Raji (cell line): Measurements from ENCODE around the gene SLC25A18.
A peak's percentile ranks its signal among the peaks of the same experiment; 100 is the strongest.

Experiments used
- POLR2A ChIP-seq: IDR thresholded peaks from 2 replicates; pipeline ENCODE4 v1.6.1; 2011; ENCODE audit warnings: low read depth, low read length, control low read depth; ENCODE audit not compliant: insufficient read depth

Gene SLC25A18

GRCh38 chr22:17629173-17629489, 65.8 kb downstream of the SLC25A18 start:
- no peak for TF ChIP-seq POLR2A

- TF ChIP-seq POLR2A, result no peak
These were observed 66.3 kb downstream of the SLC25A18 start for GRCh38 chr22:17629641-17630040.

GRCh38 chr22:17631076-17631565, 67.8 kb downstream of the SLC25A18 start:
- TF ChIP-seq POLR2A, result no peak

- TF ChIP-seq POLR2A, result no peak
These were observed 70.1 kb downstream of the SLC25A18 start for GRCh38 chr22:17633217-17633997.

- TF ChIP-seq POLR2A, result no peak
These were observed 70.7 kb downstream of the SLC25A18 start for GRCh38 chr22:17633998-17634323.

- TF ChIP-seq POLR2A, result no peak
These were observed 71.4 kb downstream of the SLC25A18 start for GRCh38 chr22:17634696-17635095.

GRCh38 chr22:17637490-17638181, 74.3 kb downstream of the SLC25A18 start:
- TF ChIP-seq POLR2A, result no peak

GRCh38 chr22:17638182-17638431, 74.8 kb downstream of the SLC25A18 start:
- no peak for TF ChIP-seq POLR2A

- peak; percentile 94 for TF ChIP-seq POLR2A
These were observed 75.3 kb downstream of the SLC25A18 start, which contains the start of gene BCL2L13 for GRCh38 chr22:17638432-17639246. TSS of gene BCL2L13 (plus strand) at chr22:17638757. CDS start at chr22:17655712, 16,955 bp downstream.

- TF ChIP-seq POLR2A, result peak; percentile 84
These were observed 76.0 kb downstream of the SLC25A18 start for GRCh38 chr22:17639247-17639741.
